Putamen (tissue), 1 donor: ENCODE measurements around the gene TMEM181.

Experiments
- DNase-seq: peaks from one replicate; pipeline ENCODE4 v3.0.0-alpha.2; 2016; ENCODE audit warnings: low spot score

The TMEM181 gene

DNA sequence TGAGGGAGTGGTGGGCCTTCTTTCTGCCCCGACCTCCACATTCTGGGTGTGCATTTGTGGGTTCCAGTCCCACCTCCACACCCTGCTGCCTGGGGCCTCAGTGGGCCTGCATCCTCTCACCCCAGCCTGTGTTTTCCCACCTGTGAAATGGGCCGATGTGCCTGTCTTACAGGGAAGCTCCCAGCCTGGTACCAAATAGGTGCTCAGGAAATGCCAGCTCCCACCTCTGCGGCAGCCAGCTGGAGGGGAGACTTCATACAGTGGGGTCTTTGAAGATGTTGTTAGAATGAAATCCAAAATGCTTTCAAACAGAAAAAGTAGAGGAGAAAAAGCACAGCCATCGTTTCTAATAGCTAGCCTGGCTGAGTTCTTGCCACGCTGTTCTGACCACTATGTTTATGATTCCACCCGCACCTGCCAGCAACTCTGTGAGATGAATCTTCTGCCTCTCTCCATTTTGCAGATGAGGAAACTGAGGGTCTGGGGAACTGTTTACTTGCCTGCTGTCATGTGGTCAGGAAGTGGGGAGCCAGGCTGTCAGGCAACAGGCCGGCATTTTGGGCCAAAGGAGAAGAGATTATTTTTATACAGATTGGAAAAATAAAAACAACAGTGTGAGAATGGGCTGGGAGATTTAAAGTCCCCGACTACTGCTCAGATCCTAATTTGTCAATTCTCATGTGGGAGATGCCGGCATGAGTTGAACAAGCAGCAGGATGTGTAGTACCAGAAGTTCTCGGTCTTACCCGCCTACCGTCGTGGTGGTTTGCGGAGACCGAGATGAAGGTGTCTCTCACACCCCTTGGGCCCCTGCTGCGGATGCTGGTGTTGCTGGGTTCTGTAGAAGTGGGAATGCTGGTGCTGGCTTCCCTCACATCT is 4.6 kb downstream of the TMEM181 start:
- DNase-seq, result no peak

- no peak for DNase-seq
These were observed 5.2 kb downstream of the TMEM181 start for GRCh38 chr6:158565122-158565429.

GRCh38 chr6:158565482-158566040 is 5.7 kb downstream of the TMEM181 start:
- no peak for DNase-seq

DNA sequence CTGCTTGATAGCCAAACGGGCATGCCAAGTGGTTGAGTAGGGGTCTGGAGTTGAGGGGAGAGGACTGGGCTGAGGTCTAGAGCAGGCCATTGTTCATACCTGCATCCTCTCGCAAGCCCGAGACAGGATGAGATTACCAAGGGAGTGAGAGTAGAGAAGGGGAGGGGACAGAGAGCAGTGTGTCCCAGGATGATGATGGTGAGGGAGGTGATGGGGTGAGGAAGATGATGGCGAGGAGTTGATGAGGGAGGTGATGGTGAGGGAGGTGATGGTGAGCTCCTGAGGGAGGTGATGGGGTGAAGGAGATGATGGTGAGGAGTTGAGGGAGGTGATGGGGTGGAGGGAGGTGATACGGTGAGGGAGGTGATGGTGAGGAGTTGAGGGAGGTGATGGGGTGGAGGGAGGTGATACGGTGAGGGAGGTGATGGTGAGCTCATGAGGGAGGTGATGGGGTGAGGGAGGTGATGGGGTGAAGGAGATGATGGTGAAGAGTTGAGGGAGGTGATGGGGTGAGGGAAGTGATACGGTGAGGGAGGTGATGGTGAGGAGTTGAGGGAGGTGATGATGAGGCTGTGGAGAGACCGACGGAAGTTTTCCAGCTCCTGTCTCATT is 6.4 kb downstream of the TMEM181 start:
- no peak for DNase-seq

GRCh38 chr6:158567152-158567551 is 7.3 kb downstream of the TMEM181 start:
- no peak for DNase-seq

DNA sequence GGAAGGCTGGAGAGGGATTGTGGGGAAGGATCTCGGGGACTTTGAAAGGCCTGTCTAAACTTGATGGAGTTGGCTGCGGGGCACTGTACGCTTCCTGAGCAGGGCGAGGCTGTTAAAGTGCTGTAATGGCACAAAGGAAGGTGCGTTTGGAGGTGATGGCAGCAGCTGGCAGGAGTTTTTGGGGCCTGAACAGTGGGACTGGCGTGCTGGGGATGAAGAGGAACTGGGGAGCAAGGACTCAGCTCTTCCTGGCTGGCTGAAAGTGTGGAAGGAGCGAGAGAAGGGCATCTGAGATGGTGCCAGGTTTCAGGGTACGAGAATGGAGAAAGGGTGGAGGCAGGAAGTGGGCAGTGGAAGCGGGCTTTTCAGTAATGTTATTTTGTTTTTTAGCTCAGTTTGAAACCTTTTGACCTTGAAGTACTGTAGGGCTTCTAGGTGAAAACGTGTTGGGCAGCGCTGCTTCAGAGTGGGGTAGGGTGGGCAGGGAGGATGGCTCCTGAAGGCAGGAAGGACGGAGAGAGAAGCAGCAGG is 8.0 kb downstream of the TMEM181 start:
- DNase-seq, result no peak

DNA sequence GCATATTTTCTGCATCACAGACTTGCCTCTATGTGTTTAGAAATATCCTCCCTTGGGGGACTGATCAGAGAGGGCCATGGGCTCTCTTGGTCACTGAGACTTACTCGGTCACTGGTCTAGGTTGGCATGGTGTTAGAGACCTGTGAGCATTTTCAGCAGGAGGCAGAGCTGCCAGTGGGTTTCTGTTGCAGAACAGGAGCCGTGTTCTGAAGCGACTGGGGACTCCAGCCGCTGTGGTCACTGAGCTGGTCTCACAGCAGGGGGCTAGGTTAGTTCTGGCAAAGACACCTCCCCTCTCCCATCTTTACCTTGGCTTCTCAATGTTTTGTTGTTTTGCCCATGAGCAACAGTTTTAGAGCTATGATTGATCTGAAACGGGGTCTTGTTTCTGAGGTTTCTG is 8.7 kb downstream of the TMEM181 start:
- DNase-seq, result no peak

- no peak for DNase-seq
These were observed 9.1 kb downstream of the TMEM181 start for GRCh38 chr6:158569036-158569435.

DNA sequence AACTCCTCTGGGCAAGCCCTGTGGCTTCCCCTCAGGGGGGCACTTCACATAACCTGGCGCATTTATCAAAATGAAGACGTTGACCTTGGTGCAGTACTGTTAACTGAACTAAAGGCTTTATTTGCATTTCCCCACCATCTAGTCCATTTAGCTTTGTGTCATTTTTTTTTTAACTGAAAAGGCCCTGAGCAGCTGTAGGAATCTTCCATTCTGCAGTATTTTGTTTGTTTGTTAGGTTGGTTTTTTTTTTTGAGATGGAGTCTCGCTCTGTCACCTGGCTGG is 10.7 kb downstream of the TMEM181 start:
- DNase-seq, result no peak

DNA sequence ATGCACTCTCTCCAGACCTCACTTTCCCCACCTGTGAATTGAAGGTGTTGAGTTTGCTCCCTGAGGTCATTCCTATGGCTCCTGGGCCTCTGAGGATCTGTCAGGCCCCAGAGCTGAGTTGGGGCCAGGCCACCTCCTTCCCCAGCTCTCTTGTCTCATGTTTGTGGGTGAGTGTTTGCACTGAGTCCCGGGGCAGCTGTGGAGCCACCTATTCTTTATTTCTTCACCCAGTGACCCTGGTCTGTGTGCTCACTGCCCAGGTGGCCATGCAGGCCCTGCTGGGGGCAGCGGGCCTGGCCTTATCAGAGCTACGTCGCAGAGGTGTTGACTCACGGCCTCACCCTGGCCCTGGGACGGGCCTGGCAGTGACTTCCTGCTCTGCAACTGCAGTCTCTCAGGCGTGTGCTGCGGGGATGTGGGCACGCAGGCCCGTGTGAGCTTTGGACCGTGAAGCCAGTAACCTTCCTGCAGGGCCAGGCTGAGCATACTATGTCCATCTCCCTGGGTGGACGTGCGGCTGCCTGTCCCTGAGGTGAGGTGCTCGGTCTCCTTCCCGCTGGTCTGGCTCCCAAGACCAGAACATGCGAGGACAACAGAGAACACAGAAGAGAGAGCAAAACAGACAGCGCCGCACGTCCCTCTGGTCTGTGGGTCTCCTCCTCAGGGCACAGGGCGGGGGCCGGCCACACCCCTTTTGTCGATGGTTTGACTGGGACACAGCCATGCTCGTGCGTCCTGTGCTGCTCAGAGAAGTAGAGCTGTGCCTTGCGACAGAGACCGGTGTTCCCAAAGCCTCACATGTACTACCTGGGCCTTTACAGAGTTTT is 12.1 kb downstream of the TMEM181 start:
- no peak for DNase-seq

DNA sequence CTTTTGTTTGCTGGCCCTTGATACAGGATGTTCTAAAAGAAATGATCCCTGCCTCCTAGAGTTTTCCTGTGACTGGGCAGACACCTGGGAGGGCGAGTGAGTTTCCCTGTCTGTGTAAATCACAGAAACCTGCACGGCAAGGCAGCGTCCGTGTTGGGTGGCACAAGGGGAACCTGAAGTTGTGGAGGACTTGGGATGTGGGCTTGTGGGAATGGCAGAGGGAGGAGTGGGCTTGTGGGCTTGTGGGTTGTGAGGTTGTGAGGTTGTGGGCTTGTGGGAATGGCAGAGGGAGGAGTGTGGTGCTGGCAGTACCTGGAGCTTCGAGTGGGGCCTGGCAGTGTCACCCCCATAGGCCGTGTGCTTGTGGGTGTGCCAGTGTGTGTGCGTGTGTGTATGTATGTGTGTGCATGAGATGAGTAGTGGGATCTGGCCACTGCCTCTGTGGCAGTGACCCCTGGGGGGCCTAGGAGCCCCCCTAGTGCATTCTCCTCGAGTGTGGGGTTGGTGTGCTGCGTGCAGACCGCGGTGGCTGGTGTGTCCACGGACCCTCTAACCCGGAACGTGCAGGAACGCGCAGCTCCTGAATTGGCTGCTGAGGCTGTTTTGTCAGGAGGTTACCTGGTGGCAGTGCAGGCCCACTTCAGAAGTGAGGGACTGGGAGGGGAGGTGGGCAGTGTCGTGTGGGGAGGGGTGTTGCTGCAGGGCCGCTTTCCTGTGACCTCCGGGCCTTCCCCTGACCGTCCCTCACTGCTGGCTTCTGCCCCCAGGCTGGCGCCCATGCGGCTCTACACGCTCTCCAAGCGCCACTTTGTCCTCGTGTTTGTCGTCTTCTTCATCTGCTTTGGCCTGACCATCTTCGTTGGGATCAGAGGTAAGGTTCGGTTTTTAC is 13.0 kb downstream of the TMEM181 start:
- DNase-seq, result no peak

DNA sequence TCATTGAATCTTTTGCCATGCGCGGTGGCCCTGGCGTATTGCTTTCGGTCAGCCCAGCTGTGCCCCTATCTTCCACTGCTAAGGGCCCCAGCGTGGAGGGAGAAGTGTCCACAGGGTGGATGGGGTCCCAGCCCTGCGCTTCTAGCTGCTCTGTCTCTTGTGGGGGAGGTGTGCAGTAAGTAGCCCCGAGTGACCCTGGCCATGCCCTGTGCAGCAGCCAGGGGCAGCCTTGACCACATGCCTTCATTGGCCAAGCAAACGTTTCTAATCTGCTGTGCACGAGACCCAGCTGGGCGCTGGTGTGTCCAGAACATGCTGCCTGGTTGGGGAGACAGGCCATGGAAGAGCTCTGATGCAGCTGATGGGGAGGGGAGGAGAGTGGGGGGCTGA is 13.6 kb downstream of the TMEM181 start:
- DNase-seq, result no peak

DNA sequence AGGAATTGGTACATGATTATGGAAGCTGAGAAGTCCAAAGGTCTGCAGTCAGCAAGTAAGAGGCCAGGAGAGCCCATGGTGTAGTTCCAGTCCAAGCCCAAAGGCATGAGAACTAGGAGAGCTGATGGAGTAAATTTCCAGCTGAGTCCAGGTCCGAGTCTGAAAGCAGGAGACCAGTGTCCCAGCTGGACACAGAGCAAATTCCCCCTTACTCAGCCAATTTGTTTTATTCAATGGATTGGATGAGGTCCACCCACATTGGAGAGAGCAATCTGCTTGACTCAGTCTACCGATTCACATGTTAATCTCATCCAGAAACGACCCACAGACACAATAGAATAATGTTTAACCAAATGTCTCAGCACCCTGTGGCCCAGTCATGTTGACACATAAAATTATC is 14.9 kb downstream of the TMEM181 start:
- no peak for DNase-seq

DNA sequence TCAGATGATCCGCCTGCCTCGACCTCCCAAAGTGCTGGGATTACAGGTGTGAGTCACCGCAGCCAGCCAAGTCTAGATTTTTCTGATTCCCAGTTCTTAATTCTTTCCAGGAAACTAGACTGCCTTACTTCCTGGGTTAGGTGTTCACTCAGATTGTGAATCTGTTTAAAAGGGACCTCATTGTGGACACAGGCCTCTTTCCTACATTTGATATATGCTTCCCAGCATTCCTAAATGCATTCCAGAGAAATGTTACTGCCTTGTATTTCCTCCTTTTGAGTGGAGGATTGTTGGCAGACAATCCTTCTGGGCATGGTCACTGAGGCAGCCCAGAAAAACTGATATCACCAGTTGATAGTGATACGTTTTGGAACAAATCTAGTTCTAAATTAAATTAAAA is 15.7 kb downstream of the TMEM181 start:
- DNase-seq, result no peak

DNA sequence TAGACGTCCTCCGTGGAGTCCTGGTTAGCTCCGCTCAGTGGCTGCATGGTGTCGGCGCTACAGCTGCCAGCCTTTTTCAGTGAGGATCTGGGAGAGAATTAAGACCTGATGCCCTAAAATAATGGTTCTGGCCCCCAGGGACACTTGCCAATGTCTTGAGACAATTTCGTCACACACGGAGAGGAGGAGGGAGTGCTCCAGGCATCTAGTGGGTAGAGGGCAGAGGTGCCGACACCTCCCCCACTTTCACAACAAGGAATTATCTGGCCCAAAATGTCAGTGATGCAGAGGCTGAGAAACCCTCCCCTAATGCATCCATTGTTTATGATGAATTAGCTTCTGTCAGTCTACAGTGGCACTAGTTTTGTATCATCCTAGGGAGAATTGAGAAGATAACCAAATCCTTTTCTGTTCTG is 24.4 kb downstream of the TMEM181 start:
- no peak for DNase-seq

GRCh38 chr6:158586652-158587051 is 26.8 kb downstream of the TMEM181 start:
- no peak for DNase-seq

DNA sequence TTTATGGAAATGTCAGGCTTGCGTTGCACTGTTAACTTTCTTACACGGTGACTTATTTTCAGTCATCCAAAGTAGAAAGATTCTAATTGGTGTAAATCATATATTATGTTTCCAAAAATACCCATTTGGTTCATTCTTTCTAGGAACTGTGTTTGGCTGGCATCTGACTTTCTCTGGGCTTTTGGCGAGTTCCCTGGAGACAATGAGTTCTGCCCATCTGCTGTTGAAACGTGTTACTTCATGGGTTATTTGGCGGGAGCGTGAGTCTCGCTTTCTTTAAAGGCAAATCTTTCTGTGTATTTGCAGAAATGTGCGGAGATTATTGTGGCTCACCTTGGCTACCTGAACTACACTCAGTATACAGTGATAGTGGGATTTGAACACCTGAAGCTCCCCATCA is 29.5 kb downstream of the TMEM181 start:
- no peak for DNase-seq

DNA sequence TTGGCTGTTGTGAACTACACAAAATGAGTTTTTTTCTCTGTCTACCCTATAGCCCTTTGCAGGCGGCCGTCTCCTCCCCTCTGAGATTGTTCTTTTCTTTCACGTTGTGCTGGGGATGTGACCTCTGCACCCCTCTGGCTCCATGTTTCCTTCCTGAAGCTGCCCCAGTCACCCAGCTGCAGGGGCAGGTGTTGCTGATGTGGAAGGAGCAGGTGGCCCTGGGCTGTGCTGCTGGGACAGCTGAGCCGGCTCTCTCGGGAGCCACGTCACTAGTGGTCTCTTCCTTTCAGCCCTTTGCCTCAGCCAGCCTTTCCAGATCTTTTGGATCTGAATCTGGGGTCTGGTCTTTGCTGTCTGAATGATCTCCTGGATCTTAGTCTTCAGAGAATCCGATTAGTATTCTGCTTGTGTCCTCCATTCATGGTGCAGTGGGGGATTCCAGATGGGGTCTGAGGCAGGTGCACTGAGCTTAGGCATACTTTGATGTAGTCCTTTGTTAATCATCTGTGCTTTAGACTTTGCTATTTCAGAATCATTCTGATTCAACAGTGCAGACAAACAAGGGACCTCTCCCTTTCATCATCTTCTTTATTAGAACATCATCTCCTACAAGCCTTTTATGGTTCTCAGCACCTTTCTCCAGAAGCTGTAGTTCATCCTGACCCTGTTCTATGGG is 31.4 kb downstream of the TMEM181 start:
- DNase-seq, result no peak

- no peak for DNase-seq
These were observed 31.9 kb downstream of the TMEM181 start for GRCh38 chr6:158591810-158592209.

- DNase-seq, result peak; percentile 63
These were observed 33.8 kb downstream of the TMEM181 start for GRCh38 chr6:158593670-158594069.

DNA sequence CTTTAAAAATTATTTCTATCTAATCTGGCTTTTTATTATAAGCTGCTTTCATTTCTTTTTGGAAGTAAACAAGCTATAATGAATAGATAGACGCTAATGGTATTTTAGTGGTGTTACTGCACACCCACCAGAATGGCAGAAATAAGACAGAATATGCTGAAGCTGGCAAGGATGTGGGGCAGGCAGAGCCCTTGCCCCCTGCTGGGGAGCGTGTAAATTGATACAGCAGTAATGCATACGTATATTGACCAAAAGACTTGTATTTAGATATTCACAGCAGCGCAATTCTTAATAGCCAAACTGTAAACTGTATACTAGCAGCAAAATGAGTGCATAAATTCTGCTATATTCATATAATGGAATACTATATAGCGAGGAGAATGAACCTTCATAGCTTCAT is 35.3 kb downstream of the TMEM181 start:
- no peak for DNase-seq
